HG03108 (cell line): ENCODE measurements around the gene ACADSB.

Source experiments
- ATAC-seq: cut with Tn5 transposase; IDR thresholded peaks from one replicate; pipeline ENCODE4 v1.9.1; 2021; ENCODE audit warnings: moderate library complexity; ENCODE audit not compliant: unreplicated experiment

ACADSB gene

GRCh38 chr10:123093489-123093888 is 84.7 kb downstream of the ACADSB start:
- no peak for ATAC-seq

DNA sequence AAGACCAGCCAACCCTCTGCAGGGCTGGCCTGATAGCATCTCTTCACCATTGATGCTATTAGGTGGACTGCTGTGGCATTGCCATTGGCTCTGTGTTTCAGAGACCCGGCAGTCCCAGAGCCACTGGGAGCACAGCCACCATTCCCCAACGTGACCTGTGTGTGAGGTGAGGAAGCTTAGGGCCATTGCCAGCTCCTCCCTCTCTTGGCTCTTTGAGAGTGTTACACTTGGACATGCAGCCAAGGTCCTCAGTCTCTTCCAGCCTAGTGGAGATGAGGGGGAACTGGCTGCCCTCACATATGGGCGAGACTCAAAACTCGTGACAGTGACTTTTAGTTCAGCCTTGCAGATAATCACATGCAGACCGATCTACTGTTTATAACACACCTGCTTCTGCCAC is 87.6 kb downstream of the ACADSB start:
- no peak for ATAC-seq

GRCh38 chr10:123097039-123097438 is 88.2 kb downstream of the ACADSB start:
- no peak for ATAC-seq

DNA sequence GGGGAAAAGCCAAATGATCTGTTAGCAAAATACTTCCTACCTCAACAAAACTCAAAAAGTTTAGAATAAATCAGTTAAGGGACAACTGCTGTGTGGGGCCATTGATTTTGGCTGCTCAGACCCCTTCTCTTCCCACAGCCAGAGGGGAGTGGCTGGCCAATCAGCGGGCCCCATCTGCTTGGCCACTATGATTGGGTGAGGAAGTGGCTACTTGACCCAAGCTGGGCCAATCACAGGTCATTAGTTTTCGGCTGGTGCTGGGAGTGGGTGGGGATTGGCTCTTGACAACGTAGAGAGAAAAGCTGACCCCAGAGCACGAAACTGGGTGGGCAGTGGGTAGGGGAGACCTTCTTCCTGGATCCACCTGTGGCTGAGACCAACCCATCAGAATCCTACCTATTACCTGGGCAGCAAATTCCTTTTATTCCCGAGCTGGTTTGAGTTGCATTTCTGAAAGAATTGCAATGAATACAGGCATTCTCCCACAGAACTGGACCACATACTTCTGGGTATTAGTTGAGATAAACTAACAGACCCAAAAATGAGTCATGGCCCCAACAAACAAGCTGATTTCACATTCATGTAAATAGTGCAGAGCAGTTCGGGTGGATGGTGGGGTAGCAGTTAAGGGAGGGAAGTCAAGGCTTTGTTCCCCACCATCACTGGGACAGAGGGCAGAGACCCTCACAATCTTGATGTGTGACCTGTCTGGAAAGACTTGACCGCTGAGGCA is 91.4 kb downstream of the ACADSB start:
- no peak for ATAC-seq

DNA sequence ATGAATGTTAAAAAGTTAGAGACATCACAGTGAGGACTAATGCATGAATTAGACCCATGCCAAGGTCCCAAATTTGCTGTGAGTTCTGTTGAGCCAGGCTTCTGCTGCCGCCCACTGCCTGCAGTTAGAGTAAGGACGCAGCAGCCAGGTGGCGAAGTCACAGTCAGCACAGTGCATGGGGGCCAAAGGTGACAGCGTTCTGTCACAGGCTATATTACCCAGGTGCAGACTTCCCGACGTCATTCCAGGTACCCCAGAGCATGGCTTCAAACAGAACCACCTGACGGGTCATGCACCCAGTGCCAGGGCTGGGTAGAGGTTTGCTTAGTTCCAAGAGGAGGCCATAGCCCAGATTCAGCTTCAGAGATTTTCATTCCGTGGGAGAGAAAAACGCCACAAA is 93.1 kb downstream of the ACADSB start:
- no peak for ATAC-seq

- no peak for ATAC-seq
Observed at GRCh38 chr10:123102673-123103072, 93.9 kb downstream of the ACADSB start.

- ATAC-seq = no peak
Observed at GRCh38 chr10:123103944-123104343, 95.1 kb downstream of the ACADSB start.
